Measurements from ENCODE around the gene FOXC1.

The FOXC1 gene

GRCh38 chr6:1606780-1607515 lies 2.8 kb upstream of the FOXC1 start:
- peaks cover 3% of the 10 kb centered on the region for H3K4me1 ChIP-seq (ENCODE audit: low read depth, poor library complexity, severe bottlenecking)
- no peak overlapping the region; the same call in 1 of the 2 replicates for H3K4me2 ChIP-seq
- TF ChIP-seq CTCF (conservative IDR thresholded peaks at IDR 0.05; ENCODE audit: low read depth, low read length), result no peak
- H3K27me3 ChIP-seq (ENCODE audit: insufficient read depth, low read depth), result peaks cover 18% of the 10 kb centered on the region
- H3K9ac ChIP-seq, result no peak overlapping the region
- no peaks in the 10 kb centered on the region for H3K79me2 ChIP-seq (ENCODE audit: insufficient read depth, low read depth)
- H2AFZ ChIP-seq (ENCODE audit: low read depth), result no peak overlapping the region
- H3K36me3 ChIP-seq (ENCODE audit: insufficient read depth), result no peaks in the 10 kb centered on the region
- H3K4me3 ChIP-seq (IDR thresholded peaks at IDR 0.05; ENCODE audit: insufficient read depth, low read depth, low read length), result no peak overlapping the region
- H3K27ac ChIP-seq, result no peak overlapping the region
- H4K20me1 ChIP-seq (ENCODE audit: insufficient read depth), result no peaks in the 10 kb centered on the region

- peaks cover 18% of the 10 kb centered on the region for H3K27me3 ChIP-seq (ENCODE audit: insufficient read depth, low read depth)
Observed at GRCh38 chr6:1607516-1608221, 2.0 kb upstream of the FOXC1 start.

GRCh38 chr6:1608222-1609040 lies 1.3 kb upstream of the FOXC1 start:
- Histone ChIP-seq H3K4me2 (peak overlapping the region; percentile 51; the same call in 1 of the 2 replicates), H3K79me2 (ENCODE audit: insufficient read depth, low read depth) (no peaks in the 10 kb centered on the region), H3K27me3 (ENCODE audit: insufficient read depth, low read depth) (peaks cover 18% of the 10 kb centered on the region), H3K36me3 (ENCODE audit: insufficient read depth) (no peaks in the 10 kb centered on the region), H4K20me1 (ENCODE audit: insufficient read depth) (no peaks in the 10 kb centered on the region), H3K27ac (no peak overlapping the region), H2AFZ (ENCODE audit: low read depth) (peak overlapping the region; percentile 84), H3K4me3 (IDR thresholded peaks at IDR 0.05; ENCODE audit: insufficient read depth, low read depth, low read length) (no peak overlapping the region), H3K9ac (peak overlapping the region; percentile 80; the same call in 1 of the 2 replicates), H3K4me1 (ENCODE audit: low read depth, poor library complexity, severe bottlenecking) (peaks cover 3% of the 10 kb centered on the region)
- TF ChIP-seq CTCF (conservative IDR thresholded peaks at IDR 0.05; ENCODE audit: low read depth, low read length), result no peak

More at GRCh38 chr6:1607516-1608221, 2.0 kb upstream of the FOXC1 start:
- Histone ChIP-seq H3K9ac (no peak overlapping the region), H3K4me3 (IDR thresholded peaks at IDR 0.05; ENCODE audit: insufficient read depth, low read depth, low read length) (no peak overlapping the region), H4K20me1 (ENCODE audit: insufficient read depth) (no peaks in the 10 kb centered on the region), H3K4me1 (ENCODE audit: low read depth, poor library complexity, severe bottlenecking) (peaks cover 3% of the 10 kb centered on the region), H2AFZ (ENCODE audit: low read depth) (no peak overlapping the region), H3K27ac (no peak overlapping the region), H3K36me3 (ENCODE audit: insufficient read depth) (no peaks in the 10 kb centered on the region), H3K4me2 (no peak overlapping the region; the same call in 1 of the 2 replicates), H3K79me2 (ENCODE audit: insufficient read depth, low read depth) (no peaks in the 10 kb centered on the region)
- no peak for TF ChIP-seq CTCF (conservative IDR thresholded peaks at IDR 0.05; ENCODE audit: low read depth, low read length)

GRCh38 chr6:1609041-1609647 lies 571 bp upstream of the FOXC1 start:
- TF ChIP-seq CTCF (conservative IDR thresholded peaks at IDR 0.05; ENCODE audit: low read depth, low read length), result no peak
- H3K4me3 ChIP-seq (IDR thresholded peaks at IDR 0.05; ENCODE audit: insufficient read depth, low read depth, low read length), result no peak overlapping the region
- peaks cover 1% of the 10 kb centered on the region for H3K4me1 ChIP-seq (ENCODE audit: low read depth, poor library complexity, severe bottlenecking)
- H3K79me2 ChIP-seq (ENCODE audit: insufficient read depth, low read depth), result no peaks in the 10 kb centered on the region
- peak overlapping the region; percentile 80 for H3K9ac ChIP-seq
- peak overlapping the region; percentile 84 for H2AFZ ChIP-seq (ENCODE audit: low read depth)
- peak overlapping the region; percentile 49 for H3K4me2 ChIP-seq
- H3K27me3 ChIP-seq (ENCODE audit: insufficient read depth, low read depth), result peaks cover 18% of the 10 kb centered on the region
- H4K20me1 ChIP-seq (ENCODE audit: insufficient read depth), result no peaks in the 10 kb centered on the region
- H3K27ac ChIP-seq, result peak overlapping the region; percentile 57
- no peaks in the 10 kb centered on the region for H3K36me3 ChIP-seq (ENCODE audit: insufficient read depth)

Measured in KMS-11 (cell line).